Tibial nerve (tissue), 3 donors: Measurements from ENCODE around the gene PIP5K1B.

ENCODE experiments used
- CTCF ChIP-seq, 5 experiments: fragments of 200-600 bp in 3 of 5; fragments of 450-650 bp in 2 of 5; sonication (generic) in 3 of 5; IDR thresholded peaks; one replicate each; pipeline ENCODE4 v1.5.1; 2016 to 2019; ENCODE audit warnings: antibody characterized with exemption in 5 of 5, mild to moderate bottlenecking in 3 of 5, moderate library complexity in 2 of 5
- POLR2A ChIP-seq, 2 donors: fragments of 450-650 bp; IDR thresholded peaks; one replicate each; pipeline ENCODE4 v1.6.1; 2017; ENCODE audit warnings: antibody characterized with exemption in 2 of 2, mild to moderate bottlenecking in 2 of 2, moderate library complexity in 2 of 2

DNA sequence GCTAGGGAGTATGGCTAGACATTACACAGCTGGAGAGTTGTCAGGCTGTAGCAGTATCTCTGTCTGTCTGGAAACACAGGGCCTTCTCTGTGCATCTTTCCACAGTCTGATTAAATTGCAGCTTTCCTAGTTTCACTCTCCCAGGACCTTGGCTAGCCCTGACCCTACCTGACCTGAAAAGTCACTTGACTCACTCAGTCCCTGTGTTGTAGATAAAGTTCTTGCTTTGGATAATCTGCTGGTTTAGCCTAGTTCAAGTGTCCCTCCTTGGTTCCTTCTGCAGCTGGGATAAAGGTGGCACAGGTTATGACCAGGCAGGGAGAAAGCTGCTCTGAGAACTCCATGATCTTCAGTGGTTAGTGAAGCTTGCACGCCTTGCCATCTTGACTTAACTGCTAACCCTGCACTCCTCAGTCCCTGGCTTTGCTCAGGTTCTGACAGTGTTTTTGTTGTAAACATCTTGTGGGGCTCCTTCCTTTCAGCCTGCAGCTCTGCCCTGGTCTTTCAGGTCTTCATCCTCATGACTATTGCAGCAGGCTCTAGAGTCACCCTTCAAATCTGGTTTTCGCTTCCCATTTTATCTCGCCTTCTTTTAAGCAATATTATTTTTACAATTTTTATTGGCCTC lies 101.0 kb downstream of the PIP5K1B start:
- TF ChIP-seq POLR2A (IDR thresholded peaks at IDR 0.05) (no peak), CTCF (IDR thresholded peaks at IDR 0.05) (no peak)
